Mesenteric fat pad (tissue), 1 donor: ENCODE measurements around the gene PLP1. TPM values are rescaled to one million over a fixed set of nuclear protein-coding genes. Genes with fewer than 3 reads are reported as not detected.

Source experiments
- DNase-seq: peaks from one replicate; pipeline ENCODE4 v3.0.0-alpha.2; 2020; ENCODE audit warnings: low spot score
- total RNA-seq: library from RNA; stranded (reverse); fragmentation: NEBNext Ultra II Directional; extraction: Animal tissue kit (Norgen Biotek cat#: 25700); gene quantifications from one replicate; pipeline ENCODE4 v1.2.1, GENCODE V29; 2021
- donor health status: DM: yes; HTN: yes; CAD: no.

Gene PLP1
- total RNA-seq, 1 donor from 2014 or later = 0.26 TPM

GRCh38 chrX:103823591-103823990 is 47.0 kb downstream of the PLP1 start:
- DNase-seq = no peak

- DNase-seq = no peak
Measured at GRCh38 chrX:103825881-103826280, 49.2 kb downstream of the PLP1 start.

GRCh38 chrX:103828529-103828928 is 51.9 kb downstream of the PLP1 start:
- DNase-seq = no peak

- no peak for DNase-seq
Measured at GRCh38 chrX:103830848-103831247, 54.2 kb downstream of the PLP1 start.

DNA sequence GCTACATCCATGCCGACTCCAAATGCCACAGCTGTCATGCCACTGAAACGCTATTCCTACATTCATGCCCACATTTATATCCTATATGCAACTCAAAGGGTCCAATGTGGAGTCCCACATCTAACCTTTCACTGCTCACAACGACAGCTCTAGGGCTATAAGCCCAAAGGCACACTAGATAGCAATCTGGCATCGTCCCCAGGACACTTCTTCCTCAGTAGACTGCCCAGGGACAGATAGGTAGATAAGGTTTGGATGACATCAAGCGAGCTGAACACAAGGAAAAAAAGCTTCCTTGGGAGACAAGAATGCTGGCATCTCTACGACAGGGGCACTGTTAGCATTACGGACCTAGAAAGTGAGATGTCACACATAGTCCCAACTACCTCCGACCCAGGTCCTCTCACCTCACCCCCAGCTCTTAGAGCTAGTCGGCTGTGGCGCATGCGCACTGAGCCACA is 54.7 kb downstream of the PLP1 start:
- DNase-seq = no peak

DNA sequence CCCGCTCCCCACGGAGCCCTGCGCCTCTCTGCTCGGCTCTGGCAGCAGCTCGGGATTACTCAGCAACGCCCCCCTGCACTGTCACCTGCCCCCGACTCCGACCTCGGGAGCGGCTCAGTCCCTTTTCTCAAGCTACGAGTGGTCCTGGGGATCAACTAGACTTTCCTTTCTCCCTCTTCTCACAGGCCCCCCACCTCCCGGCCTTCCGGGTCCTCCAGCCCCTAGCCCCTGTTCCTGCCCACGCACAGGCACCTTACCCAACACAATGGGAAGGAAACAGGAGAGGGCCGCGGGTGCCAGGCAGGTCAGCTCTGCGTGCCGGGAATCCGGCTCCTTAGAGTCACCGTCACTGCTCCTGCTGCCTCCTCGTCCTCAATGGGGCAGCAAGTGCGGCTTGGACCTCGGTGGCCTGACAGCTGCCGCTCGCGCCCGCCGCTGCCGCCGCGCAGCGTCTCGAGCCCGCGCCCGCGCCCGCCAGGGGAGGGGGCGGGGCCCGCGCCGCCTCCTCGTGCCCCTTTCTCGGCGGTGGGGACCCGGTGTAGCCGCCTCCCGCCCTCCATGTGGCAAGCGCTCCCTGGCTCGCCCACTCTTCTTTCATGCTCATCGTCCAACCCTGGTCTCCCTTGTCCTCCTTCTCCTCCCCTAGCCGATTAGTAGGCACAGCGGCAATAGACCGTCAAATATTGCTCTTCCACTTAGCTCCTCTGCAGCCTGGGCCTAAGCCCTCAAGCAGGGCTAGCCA is 55.3 kb downstream of the PLP1 start, which contains the start of gene RAB9B:
RAB9B (minus strand) TSS at position 455 of the 742 bp plus-strand sequence. CDS start 6,473 bp downstream, outside the sequence.
- no peak for DNase-seq

DNA sequence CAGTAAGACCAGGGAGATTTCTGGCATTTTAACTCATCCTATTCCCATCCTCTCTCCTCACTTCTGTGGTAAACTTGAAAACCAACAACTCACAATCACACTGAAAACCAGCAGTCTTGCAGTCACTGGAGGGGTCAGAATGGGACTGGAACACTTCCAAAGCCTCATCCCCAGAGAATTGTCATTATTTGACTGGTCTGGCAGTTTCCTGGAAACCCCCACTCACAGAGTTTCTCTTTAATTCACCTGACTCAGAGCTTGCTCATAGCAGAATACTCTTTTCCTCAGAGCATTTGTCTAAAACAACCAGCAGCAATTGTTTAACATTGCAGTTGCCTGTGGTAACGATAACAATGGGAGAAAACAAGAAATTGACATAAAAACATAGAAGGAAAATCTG is 62.8 kb downstream of the PLP1 start:
- DNase-seq = no peak

Other genes starting within 250 kb of the PLP1 start
- gene TCEAL4, start 191.3 kb upstream of the PLP1 start, total RNA-seq = 68.1 TPM
- gene TCEAL3, start 168.9 kb upstream of the PLP1 start, total RNA-seq = 21.4 TPM
- gene TCEAL1, start 147.9 kb upstream of the PLP1 start, total RNA-seq = 22.3 TPM
- 268 TPM for gene MORF4L2, start 90.1 kb upstream of the PLP1 start, total RNA-seq
- gene TMEM31, start 65.9 kb upstream of the PLP1 start, total RNA-seq = not detected
- 0.74 TPM for gene RAB9B, start 55.4 kb downstream of the PLP1 start, total RNA-seq
- 1.7 TPM for gene TMSB15B, start 185.8 kb downstream of the PLP1 start, total RNA-seq
- not detected for gene H2BW1, start 236.9 kb downstream of the PLP1 start, total RNA-seq